Esophagus (tissue), 2 donors: ENCODE results near the gene LGALS3. TPM values are rescaled to one million over a fixed set of nuclear protein-coding genes. Genes with fewer than 3 reads are reported as not detected.

Source experiments
- polyA plus RNA-seq, 2 donors: library from polyadenylated mRNA; stranded (reverse); fragments of 200-250 nt; gene quantifications; one replicate each; pipeline ENCODE4 v1.2.3, GENCODE V29; 2013
- donor health status: healthy with polysubstance abuse.
- donor health status: Bipolar disorder and iron deficiency.

The LGALS3 gene
- polyA plus RNA-seq, 2 donors = 412 to 630 TPM

Other genes with a start within 250 kb of the LGALS3 start
- 1 to 10 TPM; 8.5 TPM for gene GCH1, start 226.4 kb upstream of the LGALS3 start, polyA plus RNA-seq
- 1 to 10 TPM; 2.2 to 2.5 TPM for gene WDHD1, start 102.2 kb upstream of the LGALS3 start, polyA plus RNA-seq
- 1 to 10 TPM; 3.0 to 3.4 TPM for gene SOCS4, start 102.0 kb upstream of the LGALS3 start, polyA plus RNA-seq
- gene MAPK1IP1L, start 77.6 kb upstream of the LGALS3 start, polyA plus RNA-seq = 10 to 100 TPM; 25.4 to 35.8 TPM
- gene DLGAP5, start 62.3 kb downstream of the LGALS3 start, polyA plus RNA-seq = 1 to 10 TPM; 1.4 to 6.0 TPM
- gene FBXO34, start 142.2 kb downstream of the LGALS3 start, polyA plus RNA-seq = 10 to 100 TPM; 24.3 to 36.8 TPM